Measurements from ENCODE around the gene DIAPH2.

DIAPH2 gene

DNA sequence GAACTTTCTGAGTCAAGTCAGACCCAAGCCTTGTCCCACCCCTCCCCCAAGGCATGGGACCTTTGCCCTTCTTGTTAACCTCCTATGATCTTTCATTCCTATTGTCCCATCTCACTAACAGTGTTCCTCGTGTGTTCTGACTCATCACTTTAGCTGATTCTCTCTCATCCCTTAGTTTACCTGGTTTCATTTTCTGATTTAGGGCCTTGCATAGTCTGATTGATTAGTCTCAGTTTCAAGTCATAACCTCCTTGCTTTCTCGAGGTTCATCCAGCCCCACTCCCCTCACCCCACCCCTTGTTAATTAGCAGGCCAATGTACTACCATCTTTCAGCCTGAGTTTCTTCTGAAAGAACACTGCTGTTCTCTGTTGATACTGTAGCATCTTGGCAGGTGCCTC, 716.5 kb downstream of the DIAPH2 start:
- TF ChIP-seq, protein P1, sequence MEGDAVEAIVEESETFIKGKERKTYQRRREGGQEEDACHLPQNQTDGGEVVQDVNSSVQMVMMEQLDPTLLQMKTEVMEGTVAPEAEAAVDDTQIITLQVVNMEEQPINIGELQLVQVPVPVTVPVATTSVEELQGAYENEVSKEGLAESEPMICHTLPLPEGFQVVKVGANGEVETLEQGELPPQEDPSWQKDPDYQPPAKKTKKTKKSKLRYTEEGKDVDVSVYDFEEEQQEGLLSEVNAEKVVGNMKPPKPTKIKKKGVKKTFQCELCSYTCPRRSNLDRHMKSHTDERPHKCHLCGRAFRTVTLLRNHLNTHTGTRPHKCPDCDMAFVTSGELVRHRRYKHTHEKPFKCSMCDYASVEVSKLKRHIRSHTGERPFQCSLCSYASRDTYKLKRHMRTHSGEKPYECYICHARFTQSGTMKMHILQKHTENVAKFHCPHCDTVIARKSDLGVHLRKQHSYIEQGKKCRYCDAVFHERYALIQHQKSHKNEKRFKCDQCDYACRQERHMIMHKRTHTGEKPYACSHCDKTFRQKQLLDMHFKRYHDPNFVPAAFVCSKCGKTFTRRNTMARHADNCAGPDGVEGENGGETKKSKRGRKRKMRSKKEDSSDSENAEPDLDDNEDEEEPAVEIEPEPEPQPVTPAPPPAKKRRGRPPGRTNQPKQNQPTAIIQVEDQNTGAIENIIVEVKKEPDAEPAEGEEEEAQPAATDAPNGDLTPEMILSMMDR (conservative IDR thresholded peaks at IDR 0.05; ENCODE audit: low read length) = no peak
- TF ChIP-seq EZH2phosphoT487 (IDR thresholded peaks at IDR 0.05; ENCODE audit: borderline replicate concordance) = no peak
- H3K4me3 ChIP-seq (ENCODE audit: low read length, poor library complexity, severe bottlenecking) = no peak overlapping the region
- H4K20me1 ChIP-seq (ENCODE audit: insufficient read depth, low read length, poor library complexity, severe bottlenecking) = no peaks in the 10 kb centered on the region
- H3K79me2 ChIP-seq (ENCODE audit: insufficient read depth, low read length) = no peaks in the 10 kb centered on the region
- no peak overlapping the region for H2AFZ ChIP-seq (ENCODE audit: low read length)
- no peak overlapping the region for H3K4me2 ChIP-seq (ENCODE audit: low read depth, low read length, poor library complexity, severe bottlenecking)
- H3K36me3 ChIP-seq (ENCODE audit: insufficient read depth, low read length) = no peaks in the 10 kb centered on the region
- H3K27me3 ChIP-seq (ENCODE audit: insufficient read depth, low read length, poor library complexity, severe bottlenecking) = no peaks in the 10 kb centered on the region
- H3K9me2 ChIP-seq (replicated peaks; ENCODE audit: low read depth, low read length) = no peaks in the 10 kb centered on the region
- H3K4me1 ChIP-seq (ENCODE audit: insufficient read depth, low read length, poor library complexity, severe bottlenecking) = no peaks in the 10 kb centered on the region
- H3F3A ChIP-seq (ENCODE audit: low read depth) = no peaks in the 10 kb centered on the region
- no peak overlapping the region for H3K9ac ChIP-seq (ENCODE audit: low read depth, low read length, poor library complexity, severe bottlenecking)
- no peaks in the 10 kb centered on the region for H3K9me3 ChIP-seq (ENCODE audit: insufficient read depth, low read depth, low read length)

DNA sequence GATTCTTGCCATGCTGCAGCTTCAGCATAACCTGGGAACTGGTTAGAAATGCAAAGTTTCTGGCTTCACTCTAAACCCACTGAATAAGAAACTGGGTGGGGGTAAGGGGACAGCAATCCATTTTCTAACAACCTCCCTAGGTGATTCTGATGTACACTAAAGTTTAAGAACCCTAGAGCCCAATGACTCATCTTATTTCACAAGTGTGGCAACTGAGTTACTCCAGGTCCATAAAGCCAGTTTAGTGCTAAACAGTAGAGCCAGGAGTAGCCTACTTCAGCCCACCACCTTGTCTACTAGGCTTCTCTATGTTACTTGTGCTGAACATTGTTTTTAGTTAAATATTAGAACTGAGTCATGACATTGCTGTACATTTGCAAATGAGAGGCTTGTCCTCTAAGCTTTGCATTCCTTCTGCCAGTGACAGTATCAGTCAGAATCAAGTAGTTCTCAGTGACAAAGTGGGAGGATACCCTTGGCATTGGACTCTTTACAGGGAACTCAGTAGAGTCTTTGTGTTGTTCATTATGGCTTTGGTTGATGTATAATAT, 717.0 kb downstream of the DIAPH2 start:
- TF ChIP-seq EZH2phosphoT487 (IDR thresholded peaks at IDR 0.05; ENCODE audit: borderline replicate concordance) = no peak
- TF ChIP-seq, protein P1 (conservative IDR thresholded peaks at IDR 0.05; ENCODE audit: low read length) = no peak
- Histone ChIP-seq H3K4me1 (ENCODE audit: insufficient read depth, low read length, poor library complexity, severe bottlenecking) (no peaks in the 10 kb centered on the region), H3K4me2 (ENCODE audit: low read depth, low read length, poor library complexity, severe bottlenecking) (no peak overlapping the region)

DNA sequence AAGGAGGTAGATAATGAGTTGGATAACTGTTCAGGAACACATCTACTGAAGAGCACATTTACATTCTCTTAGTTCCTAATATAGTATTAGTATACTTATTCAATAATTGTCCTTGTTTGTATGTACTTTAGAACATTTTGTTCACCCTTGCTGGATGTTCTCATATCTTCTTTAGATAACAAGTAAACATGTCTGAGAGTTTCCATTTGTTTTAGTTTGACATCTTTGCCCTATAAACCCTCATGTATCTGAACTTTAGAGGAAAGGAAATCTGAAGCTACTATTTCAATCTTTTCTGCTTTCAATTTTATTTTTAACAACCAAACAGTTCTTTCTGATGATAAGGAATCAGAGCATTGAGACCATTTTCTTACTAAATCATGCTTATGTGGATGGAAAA, 717.7 kb downstream of the DIAPH2 start:
- Histone ChIP-seq H3K9me2 (replicated peaks; ENCODE audit: low read depth, low read length) (no peaks in the 10 kb centered on the region), H3K4me1 (ENCODE audit: insufficient read depth, low read length, poor library complexity, severe bottlenecking) (no peaks in the 10 kb centered on the region), H3K27me3 (ENCODE audit: insufficient read depth, low read length, poor library complexity, severe bottlenecking) (no peaks in the 10 kb centered on the region), H4K20me1 (ENCODE audit: insufficient read depth, low read length, poor library complexity, severe bottlenecking) (no peaks in the 10 kb centered on the region), H3F3A (ENCODE audit: low read depth) (no peaks in the 10 kb centered on the region), H3K36me3 (ENCODE audit: insufficient read depth, low read length) (no peaks in the 10 kb centered on the region), H3K9ac (ENCODE audit: low read depth, low read length, poor library complexity, severe bottlenecking) (no peak overlapping the region), H3K9me3 (ENCODE audit: insufficient read depth, low read depth, low read length) (no peaks in the 10 kb centered on the region), H3K79me2 (ENCODE audit: insufficient read depth, low read length) (no peaks in the 10 kb centered on the region), H3K4me3 (ENCODE audit: low read length, poor library complexity, severe bottlenecking) (no peak overlapping the region), H2AFZ (ENCODE audit: low read length) (no peak overlapping the region), H3K4me2 (ENCODE audit: low read depth, low read length, poor library complexity, severe bottlenecking) (no peak overlapping the region)
- no peak for TF ChIP-seq EZH2phosphoT487 (IDR thresholded peaks at IDR 0.05; ENCODE audit: borderline replicate concordance)
- TF ChIP-seq, protein P1 (conservative IDR thresholded peaks at IDR 0.05; ENCODE audit: low read length) = no peak

More for the DNA sequence above, 717.0 kb downstream of the DIAPH2 start:
- Histone ChIP-seq H3K79me2 (ENCODE audit: insufficient read depth, low read length) (no peaks in the 10 kb centered on the region), H4K20me1 (ENCODE audit: insufficient read depth, low read length, poor library complexity, severe bottlenecking) (no peaks in the 10 kb centered on the region), H3K9me2 (replicated peaks; ENCODE audit: low read depth, low read length) (no peaks in the 10 kb centered on the region), H3K9ac (ENCODE audit: low read depth, low read length, poor library complexity, severe bottlenecking) (no peak overlapping the region), H3K4me3 (ENCODE audit: low read length, poor library complexity, severe bottlenecking) (no peak overlapping the region), H3K27me3 (ENCODE audit: insufficient read depth, low read length, poor library complexity, severe bottlenecking) (no peaks in the 10 kb centered on the region), H3K9me3 (ENCODE audit: insufficient read depth, low read depth, low read length) (no peaks in the 10 kb centered on the region), H2AFZ (ENCODE audit: low read length) (no peak overlapping the region), H3F3A (ENCODE audit: low read depth) (no peaks in the 10 kb centered on the region), H3K36me3 (ENCODE audit: insufficient read depth, low read length) (no peaks in the 10 kb centered on the region)
